SJSA1 (cell line): ENCODE measurements around the gene NHERF2. TPM values are rescaled to one million over a fixed set of nuclear protein-coding genes. Genes with fewer than 3 reads are reported as not detected.
A peak's percentile ranks its signal among the peaks of the same experiment; 100 is the strongest.
"Not testable (repeated sequence)": the region's sequence is repeated elsewhere in the genome, so short reads cannot be mapped to it uniquely, and the experiment has no call there.

Source experiments
- DNase-seq, 2 experiments: peaks; one replicate each; pipeline ENCODE4 v3.0.0-alpha.2; 2015 to 2020; ENCODE audit warnings: low spot score in 2 of 2, low read depth in 1 of 2
- H3K27ac ChIP-seq: fragments of 250-450 bp; sonication (Bioruptor Pico); 2 replicates; pipeline ENCODE4 v1.5.1; 2020; ENCODE audit warnings: mild to moderate bottlenecking, moderate library complexity
- H3K27me3 ChIP-seq: fragments of 250-450 bp; sonication (Bioruptor Pico); replicated peaks from 2 replicates; pipeline ENCODE4 v1.5.1; 2020; ENCODE audit warnings: mild to moderate bottlenecking, moderate library complexity
- H3K36me3 ChIP-seq: fragments of 250-450 bp; sonication (Bioruptor Pico); 2 replicates; pipeline ENCODE4 v1.5.1; 2020; ENCODE audit warnings: mild to moderate bottlenecking
- H3K4me1 ChIP-seq: fragments of 250-450 bp; sonication (Bioruptor Pico); replicated peaks from 2 replicates; pipeline ENCODE4 v1.6.1; 2021; ENCODE audit warnings: mild to moderate bottlenecking
- H3K4me3 ChIP-seq: fragments of 250-450 bp; sonication (Bioruptor Pico); 2 replicates; pipeline ENCODE4 v1.5.1; 2020; ENCODE audit warnings: mild to moderate bottlenecking
- H3K9me3 ChIP-seq: fragments of 250-450 bp; sonication (Bioruptor Pico); replicated peaks from 2 replicates; pipeline ENCODE4 v1.5.1; 2020; ENCODE audit warnings: mild to moderate bottlenecking
- total RNA-seq: library from RNA; depleted of rRNA; stranded (reverse); fragments of >200 nt; shearing (Covaris generic); gene quantifications from 2 replicates; pipeline ENCODE4 v1.2.3, GENCODE V29; 2014

NHERF2 gene
- total RNA-seq, 1 experiment from 2014 or later: 50.2 TPM

GRCh38 chr16:2032285-2033056 lies 5.8 kb downstream of the NHERF2 start:
- peaks cover 47% of the 10 kb centered on the region for H3K36me3 ChIP-seq
- DNase-seq: peak in 1 of 2 experiments; percentile 29
- peak overlapping the region; percentile 50 for H3K4me3 ChIP-seq
- no peaks in the 10 kb centered on the region for H3K9me3 ChIP-seq
- H3K27me3 ChIP-seq: no peaks in the 10 kb centered on the region
- H3K27ac ChIP-seq: peak overlapping the region; percentile 85
- peaks cover 55% of the 10 kb centered on the region for H3K4me1 ChIP-seq

GRCh38 chr16:2033057-2033908 lies 6.6 kb downstream of the NHERF2 start:
- peaks cover 54% of the 10 kb centered on the region for H3K36me3 ChIP-seq
- H3K27ac ChIP-seq: peak overlapping the region; percentile 85
- H3K4me1 ChIP-seq: peaks cover 57% of the 10 kb centered on the region
- no peaks in the 10 kb centered on the region for H3K9me3 ChIP-seq
- no peaks in the 10 kb centered on the region for H3K27me3 ChIP-seq
- H3K4me3 ChIP-seq: peak overlapping the region; percentile 50
- peak; percentile 78 to 79 for DNase-seq

- peak overlapping the region; percentile 85 for H3K27ac ChIP-seq
- not testable (repeated sequence) for DNase-seq, H3K27me3 ChIP-seq, H3K9me3 ChIP-seq
- H3K4me1 ChIP-seq: peaks cover 65% of the 10 kb centered on the region
- peaks cover 62% of the 10 kb centered on the region for H3K36me3 ChIP-seq
- peak overlapping the region; percentile 50 for H3K4me3 ChIP-seq
Observed at GRCh38 chr16:2033909-2034695, 7.4 kb downstream of the NHERF2 start.

- Histone ChIP-seq H3K27me3 (no peaks in the 10 kb centered on the region), H3K9me3 (no peaks in the 10 kb centered on the region), H3K27ac (peak overlapping the region; percentile 74), H3K4me3 (peak overlapping the region; percentile 28), H3K4me1 (peaks cover 73% of the 10 kb centered on the region), H3K36me3 (peaks cover 64% of the 10 kb centered on the region)
- DNase-seq: no peak
Observed at GRCh38 chr16:2034696-2035430, 8.2 kb downstream of the NHERF2 start.

- Histone ChIP-seq H3K4me1 (peaks cover 80% of the 10 kb centered on the region), H3K27ac (peak overlapping the region; percentile 74), H3K27me3 (no peaks in the 10 kb centered on the region), H3K4me3 (peak overlapping the region; percentile 28), H3K36me3 (peaks cover 67% of the 10 kb centered on the region), H3K9me3 (no peaks in the 10 kb centered on the region)
- peak; percentile 97 for DNase-seq
Observed at GRCh38 chr16:2035431-2036199, 8.9 kb downstream of the NHERF2 start.

GRCh38 chr16:2036200-2036966 lies 9.7 kb downstream of the NHERF2 start:
- Histone ChIP-seq H3K27ac (peak overlapping the region; percentile 74), H3K36me3 (peaks cover 73% of the 10 kb centered on the region), H3K9me3 (no peaks in the 10 kb centered on the region), H3K4me3 (peak overlapping the region; percentile 28), H3K4me1 (peaks cover 88% of the 10 kb centered on the region), H3K27me3 (no peaks in the 10 kb centered on the region)
- DNase-seq: no peak

GRCh38 chr16:2037115-2037514 lies 10.4 kb downstream of the NHERF2 start:
- Histone ChIP-seq H3K27ac (no peak overlapping the region), H3K4me1 (peaks cover 94% of the 10 kb centered on the region)
- DNase-seq: no peak

GRCh38 chr16:2037647-2038381 lies 11.1 kb downstream of the NHERF2 start:
- Histone ChIP-seq H3K9me3 (no peaks in the 10 kb centered on the region), H3K4me3 (no peak overlapping the region), H3K27ac (no peak overlapping the region), H3K4me1 (peaks cover 88% of the 10 kb centered on the region), H3K36me3 (peaks cover 72% of the 10 kb centered on the region), H3K27me3 (no peaks in the 10 kb centered on the region)
- DNase-seq: no peak

More at GRCh38 chr16:2037115-2037514, 10.4 kb downstream of the NHERF2 start:
- Histone ChIP-seq H3K4me3 (no peak overlapping the region), H3K27me3 (no peaks in the 10 kb centered on the region), H3K36me3 (peaks cover 79% of the 10 kb centered on the region), H3K9me3 (no peaks in the 10 kb centered on the region)

GRCh38 chr16:2038382-2039231 lies 11.9 kb downstream of the NHERF2 start:
- Histone ChIP-seq H3K4me1 (peaks cover 80% of the 10 kb centered on the region), H3K9me3 (no peaks in the 10 kb centered on the region), H3K4me3 (no peak overlapping the region), H3K27ac (peak overlapping the region; percentile 60), H3K36me3 (peaks cover 64% of the 10 kb centered on the region), H3K27me3 (no peaks in the 10 kb centered on the region)
- no peak for DNase-seq

- peak; percentile 84 to 95 for DNase-seq
- Histone ChIP-seq H3K4me1 (peaks cover 75% of the 10 kb centered on the region), H3K9me3 (no peaks in the 10 kb centered on the region), H3K36me3 (peaks cover 60% of the 10 kb centered on the region), H3K4me3 (no peak overlapping the region), H3K27ac (peak overlapping the region; percentile 60), H3K27me3 (no peaks in the 10 kb centered on the region)
Observed at GRCh38 chr16:2039274-2040031, 12.8 kb downstream of the NHERF2 start.
